GM19035 (cell line): ENCODE measurements around the gene OASL.
"Not testable (repeated sequence)": the region's sequence is repeated elsewhere in the genome, so short reads cannot be mapped to it uniquely, and the experiment has no call there.

Experiments used
- ATAC-seq: cut with Tn5 transposase; IDR thresholded peaks from one replicate; pipeline ENCODE4 v1.9.1; 2021; ENCODE audit not compliant: unreplicated experiment

OASL gene

DNA sequence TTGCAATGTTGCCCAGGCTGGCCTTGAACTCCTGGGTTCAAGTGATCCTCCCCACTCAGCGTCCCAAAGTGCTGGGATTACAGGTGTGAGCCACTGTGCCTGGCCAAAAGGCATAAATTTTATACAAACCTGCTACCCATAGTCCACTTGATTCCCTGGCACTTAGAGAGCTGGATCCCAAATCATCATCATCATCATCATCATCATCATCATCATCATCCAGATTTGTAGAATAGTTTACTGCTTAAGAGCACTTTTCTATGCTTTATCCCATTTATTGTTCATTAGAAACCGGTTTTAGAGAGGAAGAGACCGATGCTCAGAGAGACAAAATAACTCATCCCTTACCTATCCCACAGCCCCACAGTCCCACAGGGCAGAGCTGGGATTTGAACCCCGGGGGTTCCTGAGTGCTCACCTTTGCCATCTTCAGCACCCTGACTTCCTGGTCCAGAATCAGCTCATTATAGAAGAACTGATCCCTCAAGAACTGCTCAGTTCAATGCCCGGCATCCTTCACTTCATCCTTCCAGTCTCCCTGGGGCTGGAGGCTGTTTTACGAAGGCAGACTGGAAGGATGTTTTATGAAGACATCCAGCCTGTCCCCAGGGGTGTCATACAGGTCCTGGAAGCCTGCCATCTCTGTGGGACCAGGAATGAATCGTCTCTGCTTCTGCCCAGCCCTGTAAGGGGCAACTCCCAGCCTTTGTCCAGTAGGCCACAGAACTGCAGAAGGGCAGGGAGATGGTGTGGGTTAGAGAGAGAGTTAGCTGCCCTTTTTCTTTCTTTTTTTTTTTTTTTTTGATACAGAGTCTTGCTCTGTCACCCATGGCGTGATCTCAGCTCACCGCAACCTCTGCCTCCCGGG is 20.2 kb upstream of the OASL start:
- peak; percentile 14 for ATAC-seq

DNA sequence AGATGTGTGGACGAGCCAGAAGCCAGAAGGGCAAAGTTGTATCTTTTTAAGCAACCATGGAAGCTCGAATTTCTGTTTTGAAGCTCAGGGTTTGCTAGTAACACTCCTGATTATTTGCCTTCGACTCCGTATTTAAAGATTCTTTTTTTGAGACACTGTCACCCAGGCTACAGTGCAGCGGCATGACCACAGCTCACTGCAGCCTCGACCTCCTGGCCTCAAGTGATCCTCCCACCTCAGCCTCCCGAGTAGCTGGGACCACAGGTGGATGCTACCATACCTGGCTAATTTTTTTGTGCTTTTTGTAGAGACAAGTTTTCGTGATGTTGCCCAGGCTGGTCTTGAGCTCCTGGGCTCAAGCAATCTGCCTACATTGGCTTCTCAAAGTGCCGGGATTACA is 18.7 kb upstream of the OASL start:
- no peak for ATAC-seq

DNA sequence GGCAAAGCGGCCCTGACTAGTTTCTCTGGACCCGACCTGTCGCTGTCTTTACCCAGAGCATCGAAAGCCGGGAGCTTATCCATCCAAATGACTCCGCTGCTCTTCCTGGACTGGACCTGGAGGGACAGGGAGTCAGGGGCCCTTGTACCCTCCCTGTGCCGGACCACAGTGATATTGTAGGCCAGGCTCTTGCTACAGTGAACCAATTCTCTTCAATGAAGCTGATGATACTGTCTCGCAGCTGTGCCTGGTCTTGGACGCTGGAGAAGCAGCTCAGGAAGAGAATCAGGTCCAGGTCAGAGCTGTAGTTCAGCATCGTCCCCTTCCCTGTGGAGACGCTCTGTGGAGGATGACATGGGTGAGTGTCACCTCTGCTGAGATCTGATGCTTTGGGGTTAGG is 14.7 kb upstream of the OASL start:
- no peak for ATAC-seq

DNA sequence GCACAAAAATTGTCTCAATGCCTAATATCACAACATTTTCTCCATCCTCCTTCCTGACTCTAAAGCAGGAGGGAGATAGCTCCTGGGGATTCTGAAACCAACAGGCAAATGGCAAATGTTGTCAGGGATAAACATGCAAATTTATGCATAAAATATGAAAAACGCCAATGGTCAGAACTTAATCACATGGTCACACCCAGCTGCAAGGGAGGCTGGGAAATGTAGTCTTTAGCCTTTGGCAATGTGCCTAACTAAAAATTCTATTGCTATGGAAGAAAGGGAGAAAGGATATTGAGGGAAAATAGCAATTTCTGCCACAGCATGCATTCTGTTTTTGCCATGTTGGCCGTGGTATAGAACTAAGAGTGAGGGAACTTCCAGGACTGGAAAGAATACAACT is 11.7 kb upstream of the OASL start:
- no peak for ATAC-seq

DNA sequence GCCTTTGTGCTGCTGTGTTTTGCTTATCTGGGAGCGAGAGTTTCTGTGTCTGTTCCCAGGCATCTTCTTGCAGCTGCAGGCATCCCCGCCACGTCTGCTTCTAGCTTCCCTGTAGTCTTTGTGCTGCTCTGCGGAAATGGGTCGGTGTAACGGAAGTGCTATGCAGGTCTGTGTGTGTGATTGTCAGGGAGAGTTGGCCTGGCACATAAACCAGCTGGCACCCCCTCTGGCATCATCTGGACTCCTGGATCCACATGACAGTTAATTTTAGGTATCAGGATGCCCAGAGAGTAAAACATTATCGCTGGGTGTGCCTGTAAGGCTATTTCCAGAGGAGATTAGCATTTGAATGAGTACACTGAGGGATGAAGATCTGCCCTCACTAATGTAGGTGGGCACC is 9.4 kb upstream of the OASL start:
- ATAC-seq = no peak

DNA sequence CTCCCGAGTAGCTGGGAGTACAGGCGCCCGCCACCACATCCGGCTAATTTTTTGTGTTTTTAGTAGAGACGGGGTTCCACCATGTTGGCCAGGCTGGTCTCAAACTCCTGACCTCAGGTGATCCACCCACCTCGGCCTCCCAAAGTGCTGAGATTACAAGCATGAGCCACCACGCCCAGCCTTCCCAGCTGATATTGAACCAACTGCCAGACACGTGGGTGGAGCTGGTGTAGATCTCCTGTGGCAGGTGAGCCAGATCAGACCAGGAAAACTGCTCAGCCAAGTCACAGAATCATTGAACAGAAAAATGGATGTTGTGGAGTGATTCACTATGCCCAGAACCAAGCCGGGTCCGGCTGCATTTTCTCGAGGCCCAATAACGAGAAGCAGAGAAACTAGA is 8.4 kb upstream of the OASL start:
- ATAC-seq = not testable (repeated sequence)

DNA sequence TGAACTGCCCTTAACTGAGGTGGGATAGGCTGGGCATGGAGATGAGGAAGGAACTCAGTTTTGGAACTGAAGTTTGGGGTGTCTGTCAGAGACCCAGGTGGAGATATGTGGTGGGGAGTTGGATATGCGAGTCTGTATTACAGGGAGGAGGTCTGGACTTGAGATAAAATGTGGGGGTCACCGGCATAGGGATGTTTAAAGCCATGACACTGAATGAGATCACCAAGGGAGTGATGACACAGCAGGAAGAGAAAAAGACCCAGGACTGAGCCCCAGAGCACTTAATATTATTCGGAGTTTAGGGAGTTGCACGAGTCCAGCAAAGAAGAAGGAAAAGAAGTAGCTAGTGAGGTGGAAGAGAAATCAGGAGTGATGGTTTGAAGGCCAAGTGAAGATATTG is 4.0 kb upstream of the OASL start:
- no peak for ATAC-seq

DNA sequence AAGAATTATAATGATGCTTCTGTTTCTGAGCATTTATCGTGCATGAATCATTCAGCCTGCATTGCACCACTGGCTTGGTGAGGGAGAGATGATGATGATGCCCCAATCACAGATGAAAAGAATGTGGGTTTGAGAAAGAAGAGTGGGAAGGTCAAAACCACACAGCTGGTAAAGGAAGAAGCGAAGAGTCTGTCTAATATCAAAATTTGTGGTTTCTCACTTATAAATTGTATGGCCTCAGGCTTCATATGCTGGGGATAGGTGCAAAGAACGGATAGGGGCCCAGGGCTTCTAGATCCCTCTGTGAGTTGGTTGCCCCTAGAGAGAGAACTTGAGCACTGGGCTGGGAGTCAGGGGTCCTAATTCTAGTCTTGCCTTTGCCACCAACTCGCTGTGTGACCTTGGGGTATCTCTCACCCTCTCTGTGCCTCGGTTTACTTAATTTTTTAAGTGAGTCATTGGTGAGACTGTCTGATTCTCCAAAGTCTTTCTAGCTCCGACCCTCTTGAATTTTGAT is 2.2 kb downstream of the OASL start:
- ATAC-seq = no peak

DNA sequence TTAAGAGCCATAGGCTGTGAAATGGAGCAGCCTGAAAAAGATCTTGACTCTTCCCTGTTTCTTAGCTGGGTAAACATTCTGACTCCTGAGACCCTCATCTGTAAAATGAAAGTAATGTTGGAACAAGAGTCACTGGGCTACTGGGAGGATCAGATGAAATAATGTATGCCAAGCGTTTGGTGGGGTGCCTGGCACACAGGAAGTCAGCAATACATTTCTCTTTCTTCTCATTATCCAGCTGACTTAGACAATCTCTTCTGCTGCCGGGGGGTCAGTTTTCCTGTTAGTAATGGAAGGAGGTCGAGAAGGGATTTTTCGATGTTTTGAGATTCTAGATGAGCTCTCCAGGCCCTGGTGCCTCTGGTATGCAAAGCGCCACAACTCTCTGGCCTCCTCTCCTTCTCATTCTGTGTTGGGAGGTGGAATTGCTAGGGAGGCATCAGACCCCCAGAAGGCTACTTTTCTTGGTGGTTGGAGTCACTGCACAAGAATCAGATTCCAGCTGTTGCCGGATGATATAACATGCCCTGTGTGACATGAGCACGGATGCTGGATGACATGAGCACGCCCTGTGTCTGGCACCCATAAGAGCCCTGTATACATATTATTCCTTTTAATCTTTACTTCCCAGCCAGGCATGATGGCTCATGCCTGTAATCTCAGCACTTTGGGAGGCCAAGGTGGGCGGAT is 4.3 kb downstream of the OASL start:
- no peak for ATAC-seq

DNA sequence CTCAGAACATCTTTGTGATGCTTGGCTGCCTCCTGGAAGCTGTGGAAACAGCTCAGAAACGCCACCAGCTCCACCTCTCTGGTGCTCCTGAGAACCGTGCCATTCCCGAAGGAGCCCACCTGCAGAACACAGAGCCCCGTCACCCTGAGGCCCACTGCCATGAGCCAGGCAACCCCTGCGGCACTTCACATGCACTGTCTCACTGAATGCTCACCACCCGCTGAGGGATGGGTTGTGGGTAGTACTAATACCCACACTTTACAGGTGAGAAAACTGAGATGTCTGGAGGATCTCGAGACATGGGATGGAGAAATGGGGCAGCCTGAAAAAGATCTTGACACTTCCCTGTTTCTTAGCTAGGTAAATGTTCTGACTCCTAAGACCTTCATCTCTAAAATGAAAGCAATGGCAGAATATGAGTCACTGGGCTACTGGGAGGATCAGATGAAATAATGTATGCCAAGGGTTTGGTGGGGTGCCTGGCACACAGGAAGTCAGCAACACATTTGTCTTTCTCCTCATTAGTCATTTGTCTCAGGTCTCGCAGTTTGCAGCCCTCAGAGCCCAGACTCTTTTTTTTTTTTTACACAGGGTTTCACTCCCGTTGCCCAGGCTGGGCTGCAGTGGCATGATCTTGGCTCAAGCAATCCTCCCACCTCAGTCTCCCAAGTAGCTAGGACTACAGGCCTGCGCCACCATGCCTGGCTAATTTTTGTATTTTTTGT is 5.3 kb downstream of the OASL start:
- ATAC-seq = no peak

DNA sequence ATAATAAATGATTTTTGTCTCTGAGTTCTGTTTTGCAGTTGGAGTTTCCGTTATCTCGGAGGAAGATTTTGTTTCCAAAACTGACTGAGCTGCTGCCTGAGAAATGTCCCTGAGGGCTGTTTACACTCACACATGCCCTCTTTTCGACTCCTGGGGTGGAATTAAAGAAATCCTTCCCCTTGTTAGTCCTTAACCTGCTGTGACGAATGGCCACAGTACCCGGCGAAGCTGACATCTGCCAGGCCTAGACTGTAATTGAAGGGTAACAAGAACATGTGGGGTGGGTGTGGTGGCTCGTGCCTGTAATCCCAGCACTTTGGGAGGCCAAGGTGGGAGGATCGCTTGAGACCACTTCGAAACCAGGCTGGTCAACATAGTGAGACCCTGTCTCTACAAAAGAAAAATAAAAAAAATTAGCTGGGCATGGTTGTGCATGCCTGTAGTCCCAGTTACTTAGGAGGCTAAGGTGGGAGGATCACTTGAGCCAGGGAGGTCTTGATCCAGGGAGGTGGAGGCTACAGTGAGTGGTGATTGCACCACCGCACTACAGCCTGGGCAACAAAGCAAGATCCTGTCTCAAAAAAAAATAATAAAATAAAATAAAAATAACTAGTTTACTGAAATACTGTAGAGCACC is 8.4 kb downstream of the OASL start:
- no peak for ATAC-seq

DNA sequence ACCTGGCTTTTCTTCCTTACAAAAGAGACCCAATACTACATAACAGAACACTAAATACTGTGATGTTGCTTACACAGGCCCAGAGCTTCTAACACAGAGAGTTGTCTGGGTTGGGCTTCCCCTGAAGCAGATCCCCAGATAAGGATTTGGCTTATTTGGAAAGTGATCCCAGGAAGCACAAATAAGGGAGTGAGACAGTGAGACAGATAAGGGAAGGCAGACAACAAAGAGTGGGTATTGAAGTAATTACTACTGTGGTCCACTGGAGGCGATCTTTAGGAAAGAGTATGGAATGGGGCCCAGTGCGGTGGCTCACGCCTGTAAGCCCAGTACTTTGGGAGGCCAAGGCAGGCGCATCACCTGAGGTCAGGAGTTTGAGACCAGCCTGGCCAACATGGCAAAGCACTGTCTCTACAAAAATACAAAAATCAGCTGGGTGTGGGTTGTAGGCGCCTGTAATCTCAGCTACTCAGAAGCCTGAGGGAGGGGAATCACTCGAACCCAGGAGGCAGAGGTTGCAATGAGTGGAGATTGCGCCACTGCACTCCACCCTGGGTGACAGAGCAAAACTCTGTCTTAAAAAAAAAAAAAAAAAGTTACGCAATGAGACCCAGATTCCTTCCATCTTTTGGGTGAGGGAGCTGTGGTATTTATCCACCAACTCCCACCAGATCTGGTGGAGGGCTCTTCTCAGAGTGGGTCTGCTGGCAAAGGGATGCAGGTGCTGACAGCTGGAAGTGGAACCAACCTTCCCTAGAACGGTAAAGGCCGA is 12.6 kb downstream of the OASL start:
- no peak for ATAC-seq

DNA sequence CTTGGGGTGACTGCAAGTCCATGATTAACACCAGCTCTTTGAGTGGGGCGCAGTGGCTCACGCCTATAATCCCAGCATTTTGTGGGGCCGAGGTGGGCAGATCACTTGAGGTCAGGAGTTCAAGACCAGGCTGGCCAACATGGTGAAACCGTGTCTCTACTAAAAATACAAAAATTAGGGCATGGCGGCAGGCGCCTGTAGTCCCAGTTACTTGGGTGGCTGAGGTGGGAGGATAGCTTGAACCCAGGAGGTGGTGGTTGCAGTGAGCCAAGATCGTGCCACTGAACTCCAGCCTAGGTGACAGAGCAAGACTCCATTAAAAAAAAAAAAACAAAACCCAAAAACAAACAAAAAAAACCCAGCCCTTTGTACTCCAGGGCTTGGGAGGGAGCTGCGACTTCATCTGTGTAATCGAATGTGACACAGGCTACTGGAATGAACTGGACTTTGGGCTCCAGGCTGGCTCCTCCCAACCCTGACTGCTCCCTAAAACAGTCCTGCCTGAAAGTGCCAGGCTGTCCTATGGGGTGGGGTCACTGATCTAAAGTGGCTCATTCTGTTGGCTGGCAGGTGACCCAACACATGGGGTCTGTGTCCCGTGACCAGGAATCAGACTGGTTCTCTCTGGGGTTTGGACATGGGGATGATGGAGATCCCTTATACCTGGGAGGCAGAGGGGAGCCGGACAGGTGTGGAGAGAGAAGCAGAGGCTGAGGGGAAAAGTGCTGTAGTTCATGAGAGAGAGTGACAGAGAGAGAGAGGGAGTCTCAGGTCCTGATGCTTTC is 13.4 kb downstream of the OASL start:
- no peak for ATAC-seq

DNA sequence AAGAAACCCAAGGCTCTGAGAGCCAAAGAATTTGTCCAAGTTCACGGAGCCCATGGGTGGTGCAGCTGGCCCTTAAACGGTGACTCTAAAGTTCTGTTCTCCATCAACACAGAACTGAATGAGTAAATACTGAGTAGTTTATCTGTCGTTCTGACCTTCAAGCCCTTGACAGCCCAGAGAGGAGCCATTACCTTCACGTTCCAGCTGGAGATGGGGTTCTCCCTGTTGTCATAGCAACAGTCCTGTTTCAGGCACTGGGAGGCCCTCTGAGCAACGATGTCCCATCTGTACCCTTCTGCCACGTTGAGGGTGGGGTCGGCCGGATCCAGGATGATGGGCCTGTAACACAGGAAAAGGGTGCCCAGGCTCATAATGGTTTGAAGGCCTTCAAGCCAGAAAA is 15.2 kb downstream of the OASL start:
- no peak for ATAC-seq

DNA sequence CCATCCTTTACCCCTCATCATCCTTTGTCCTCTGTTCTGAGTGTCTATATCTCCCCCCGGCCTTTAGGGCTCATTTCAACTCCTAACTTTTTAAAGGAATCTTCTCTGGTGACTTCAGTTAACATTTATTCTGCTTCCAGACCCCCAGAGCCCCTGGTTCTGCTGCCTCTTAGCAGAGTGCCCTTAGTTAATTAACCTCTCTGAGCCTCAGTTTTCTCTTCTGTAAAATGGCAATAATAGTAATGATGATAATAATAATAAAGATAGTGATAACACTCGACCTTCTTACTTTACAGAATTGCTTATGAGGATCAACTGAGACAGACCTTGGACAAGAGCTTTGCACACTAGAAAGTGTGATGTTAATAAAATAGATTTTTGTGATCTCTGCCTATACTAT is 16.3 kb downstream of the OASL start:
- no peak for ATAC-seq

DNA sequence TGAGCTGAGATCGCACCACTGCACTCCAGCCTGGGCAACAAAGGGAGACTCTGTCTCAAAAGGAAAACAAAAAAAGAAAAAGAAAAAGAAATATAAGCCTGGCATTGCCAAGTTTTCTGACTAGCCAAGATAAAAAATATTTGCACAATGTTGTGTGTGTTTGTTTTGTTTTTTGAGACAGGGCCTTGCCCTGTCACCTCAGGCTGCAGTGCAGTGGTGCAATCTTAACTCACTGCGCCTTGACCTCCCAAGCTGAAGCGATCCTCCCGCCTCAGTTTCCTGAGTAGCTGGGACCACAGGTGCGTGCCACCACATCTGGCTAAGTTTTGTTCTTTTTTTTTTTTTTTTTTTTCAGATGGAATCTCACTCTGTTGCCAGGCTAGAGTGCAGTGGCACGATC is 17.3 kb downstream of the OASL start:
- ATAC-seq = no peak

DNA sequence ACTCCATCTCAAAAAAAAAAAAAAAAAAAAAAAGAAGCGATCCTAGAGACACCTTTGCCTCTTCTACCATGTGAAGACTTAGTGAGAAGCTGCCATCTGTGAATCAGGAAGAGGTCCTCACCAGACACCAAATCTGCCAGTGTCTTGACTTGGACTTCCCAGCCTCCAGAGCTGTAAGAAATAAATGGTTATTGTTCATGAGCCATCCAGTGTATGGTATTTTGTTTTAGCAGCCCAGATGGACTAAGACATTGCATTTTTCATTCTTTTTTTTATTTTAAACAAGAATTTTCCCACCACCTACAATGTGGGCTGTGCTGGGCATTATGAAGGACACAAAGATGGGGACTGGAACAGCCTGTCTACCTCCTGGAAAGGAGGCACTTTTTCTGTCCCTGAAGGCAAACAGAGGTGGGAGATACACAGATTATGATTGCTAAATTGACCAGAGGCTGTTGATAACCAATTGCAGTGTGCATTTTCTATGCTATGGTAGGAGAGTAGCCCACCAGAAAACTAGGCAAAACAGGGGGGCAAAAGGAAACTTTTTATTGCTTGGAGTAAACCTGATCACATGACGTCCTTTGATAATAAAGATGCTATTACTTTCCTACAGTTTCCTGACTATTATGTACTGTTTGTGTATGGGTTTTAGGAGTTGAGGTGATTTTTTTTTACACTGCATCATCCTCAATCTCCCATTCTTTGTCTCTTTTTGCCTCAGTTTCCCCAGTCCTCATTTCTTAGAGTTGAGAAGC is 20.0 kb downstream of the OASL start:
- no peak for ATAC-seq

DNA sequence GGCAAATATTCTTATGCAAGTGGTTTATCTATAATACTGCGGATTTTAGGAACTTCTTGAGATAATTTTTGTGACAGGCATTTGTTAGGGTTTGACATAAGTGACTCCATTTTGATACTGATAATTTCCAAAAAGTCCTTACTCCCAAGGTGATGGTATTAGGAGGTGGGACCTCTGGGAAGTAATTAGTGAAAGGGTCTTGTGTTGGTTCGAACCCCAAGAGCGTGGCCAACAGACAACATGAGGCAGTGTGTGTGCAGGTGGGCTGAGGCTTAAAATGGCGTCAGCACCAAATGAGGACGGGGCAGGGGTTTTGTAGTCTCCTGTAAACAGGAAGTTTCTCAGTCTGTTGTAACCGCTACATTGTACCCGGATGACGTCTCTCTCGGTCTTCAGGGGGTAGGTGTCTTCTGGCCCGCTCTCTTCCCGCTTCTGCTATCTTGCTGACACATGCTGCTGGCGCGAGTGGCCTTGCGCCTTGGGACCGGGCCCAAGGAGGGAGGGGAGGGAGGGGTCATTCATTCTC is 21.0 kb downstream of the OASL start:
- no peak for ATAC-seq
